GM12872 (cell line): ENCODE results near the gene CHST2.

Source experiments
- CTCF ChIP-seq: IDR thresholded peaks from 3 replicates; pipeline ENCODE4 v1.5.1; 2011; ENCODE audit warnings: low read depth, mild to moderate bottlenecking, low read length, moderate library complexity; ENCODE audit not compliant: insufficient read depth

Gene CHST2

DNA sequence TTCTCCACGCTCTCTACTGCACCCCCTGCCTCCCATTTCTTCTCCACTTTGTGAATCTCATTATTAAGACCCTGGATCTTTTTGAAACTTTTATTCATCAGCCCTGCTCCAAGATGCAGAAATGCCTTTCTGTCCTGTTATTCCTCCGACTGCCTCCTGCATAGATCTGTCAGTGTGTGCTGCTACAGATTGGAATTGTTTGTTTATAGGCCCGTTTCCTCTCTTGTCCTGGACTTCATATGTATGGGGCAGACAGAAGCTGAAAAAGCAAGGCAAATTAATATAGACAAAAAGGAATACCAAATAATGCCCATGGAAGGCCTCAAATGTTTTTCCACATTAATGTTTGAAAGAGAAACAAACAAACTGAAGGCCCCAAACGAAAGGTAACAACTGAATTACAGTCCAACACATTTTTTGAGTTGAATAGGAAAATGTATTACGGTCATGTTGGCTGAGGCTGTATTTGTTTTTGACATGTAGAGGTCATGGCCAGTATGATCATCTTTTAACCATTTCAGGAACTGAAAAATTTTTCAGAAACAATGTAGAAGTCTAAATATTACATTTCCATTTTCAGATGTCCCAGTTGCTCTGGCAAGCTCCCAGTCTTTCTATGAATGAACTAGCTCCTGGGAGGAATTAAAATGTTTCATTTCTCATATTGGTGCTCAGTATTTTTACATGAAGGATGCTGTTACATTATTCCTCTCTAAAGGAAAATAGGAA is 8.8 kb downstream of the CHST2 start:
- no peak for TF ChIP-seq CTCF

- TF ChIP-seq CTCF: no peak
These were observed 12.8 kb downstream of the CHST2 start for GRCh38 chr3:143132246-143132980.

DNA sequence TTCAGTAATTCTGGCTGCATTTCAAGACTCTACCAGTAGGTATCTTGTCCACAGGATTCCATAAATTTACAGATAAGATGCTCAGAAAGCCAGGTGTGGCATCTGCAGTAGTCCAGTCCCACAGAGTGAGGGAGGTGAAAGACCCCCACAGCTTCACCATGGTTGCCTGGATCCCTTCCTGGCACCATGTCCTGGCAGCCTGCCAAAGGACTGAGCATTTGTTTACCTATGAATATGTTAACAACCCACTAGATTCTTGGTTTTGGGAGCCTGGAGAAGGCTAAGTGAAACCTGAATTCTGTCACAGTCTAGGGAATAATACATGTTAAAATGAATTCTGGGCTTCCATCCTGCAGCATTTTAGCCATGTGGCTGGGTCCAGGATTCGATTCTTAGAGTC is 14.9 kb downstream of the CHST2 start:
- no peak for TF ChIP-seq CTCF

DNA sequence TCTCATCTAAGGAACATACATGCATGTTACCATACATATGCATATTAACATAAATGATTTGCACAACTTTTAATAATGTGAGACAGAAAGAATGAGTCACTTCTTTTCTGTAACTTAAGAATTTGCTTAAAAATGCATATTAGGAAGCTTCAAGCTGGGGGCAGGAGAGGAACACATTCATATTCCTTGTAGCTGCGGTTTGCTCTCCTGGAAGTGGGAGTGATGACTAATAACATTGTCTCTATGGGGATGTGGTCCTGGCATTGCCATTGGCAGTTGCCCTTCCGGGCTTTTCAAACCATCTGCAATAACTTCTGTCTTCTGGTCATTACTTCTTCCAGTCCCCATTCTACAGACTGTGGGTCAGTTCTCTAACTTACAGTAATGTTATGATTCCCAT is 15.6 kb downstream of the CHST2 start:
- no peak for TF ChIP-seq CTCF

DNA sequence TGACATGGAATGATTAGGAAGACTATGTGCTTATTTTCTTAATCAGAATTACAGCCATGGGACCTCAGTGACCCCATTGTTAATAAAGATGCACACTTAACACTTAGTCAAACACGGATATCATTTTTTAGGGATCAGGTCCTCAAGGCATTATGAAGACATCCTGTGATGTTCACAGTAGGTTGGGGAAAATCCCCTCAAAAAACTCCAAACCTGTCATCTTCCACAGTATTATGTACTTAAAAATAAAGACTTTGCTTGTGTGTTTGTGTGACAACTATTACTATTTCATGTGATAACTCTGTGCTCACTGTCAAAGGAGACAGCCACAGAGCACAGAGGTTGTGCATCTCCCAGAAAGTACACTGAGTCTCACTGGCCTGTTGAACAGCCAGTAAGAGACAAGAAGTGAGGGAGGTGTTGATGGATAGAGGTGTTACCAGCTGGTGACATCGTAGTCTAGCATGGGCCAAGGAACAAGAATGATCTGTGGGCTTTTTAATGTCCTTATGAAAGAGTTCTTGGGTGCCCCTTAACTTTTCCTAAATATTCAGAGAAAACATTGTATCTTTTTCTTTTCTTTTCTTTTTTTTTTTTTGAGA is 18.0 kb downstream of the CHST2 start:
- TF ChIP-seq CTCF: no peak

DNA sequence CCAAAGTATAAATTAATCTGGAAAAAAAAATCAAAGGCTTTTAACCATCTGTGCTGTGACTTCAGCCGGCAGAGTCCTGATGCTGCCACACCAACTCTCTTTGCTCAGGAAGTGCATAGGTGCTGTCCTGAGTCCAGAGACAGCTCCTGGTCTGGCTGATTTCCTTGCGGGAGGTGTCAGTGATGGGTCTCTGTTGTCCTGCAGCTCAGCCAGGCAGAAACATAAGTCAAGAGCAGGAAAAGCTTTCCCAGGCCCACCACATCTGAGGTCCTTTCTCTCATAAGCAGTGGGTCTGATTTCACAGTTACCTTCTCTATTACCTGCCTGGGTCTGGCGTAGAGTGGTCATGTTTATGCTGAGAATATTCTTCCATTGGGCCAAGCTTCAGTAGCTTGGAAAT is 19.4 kb downstream of the CHST2 start:
- TF ChIP-seq CTCF: no peak

- TF ChIP-seq CTCF: no peak
These were observed 20.2 kb downstream of the CHST2 start for GRCh38 chr3:143139762-143140161.
